ENCODE data around the gene MSRB1. TPM values are rescaled to one million over a fixed set of nuclear protein-coding genes. Genes with fewer than 3 reads are reported as not detected.

MSRB1 gene
- total and polyA plus RNA-seq, 9 of the 15 experiments (the other 6 are each of a cell fraction or from before 2014, with no cell fraction given), result 5.4 to 33.7 (median 25.7) TPM

DNA sequence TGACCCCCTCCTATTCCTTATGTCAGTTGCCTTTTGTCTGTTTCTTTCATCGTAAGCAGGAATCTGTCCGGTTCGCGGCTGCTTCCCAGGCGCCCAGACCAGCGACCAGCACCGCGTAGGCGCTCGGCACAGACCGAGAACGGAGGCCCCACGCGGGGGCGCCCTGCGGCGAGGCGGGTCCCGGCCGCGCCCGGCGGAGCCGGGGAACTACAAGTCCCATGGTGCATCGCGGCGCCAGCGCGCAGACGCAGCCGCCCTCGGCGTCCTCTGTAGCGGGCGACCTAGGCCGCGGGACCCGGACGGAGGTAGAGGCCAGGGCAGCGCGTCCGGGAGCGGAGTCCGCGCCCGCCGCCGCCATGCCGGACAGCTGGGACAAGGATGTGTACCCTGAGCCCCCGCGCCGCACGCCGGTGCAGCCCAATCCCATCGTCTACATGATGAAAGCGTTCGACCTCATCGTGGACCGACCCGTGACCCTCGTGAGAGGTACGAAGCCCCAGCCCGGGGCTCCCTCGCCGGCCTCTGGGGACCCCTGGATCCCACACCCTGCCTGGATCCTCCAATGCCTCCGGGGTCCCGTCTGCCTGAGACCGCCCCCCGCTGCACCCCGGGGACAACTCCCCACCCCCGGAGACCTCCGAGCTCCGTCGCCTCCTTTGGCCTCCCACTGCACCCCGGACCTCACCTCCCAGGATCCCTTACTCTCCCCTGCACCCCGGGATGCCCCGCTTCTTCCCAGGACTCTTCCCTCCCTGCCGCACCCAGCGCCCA is 16.5 kb upstream of the MSRB1 start, which contains the start of gene NDUFB10 (continued):
- TF ChIP-seq NR2C1 (IDR thresholded peaks at IDR 0.05) (no peak), NR2C1 (tag; IDR thresholded peaks at IDR 0.05) (0 out of 2 replicates have a peak, but pooled peaks have one; percentile 22), TEAD1 (CRISPR knock-in tag; IDR thresholded peaks at IDR 0.05) (peak in 1 of 2 experiments; percentile 63; a peak in 1 of 4 replicates), ATF1 (CRISPR knock-in tag; IDR thresholded peaks at IDR 0.05) (no peak), ATF1 (tag; IDR thresholded peaks at IDR 0.05) (peak; percentile 82), POU5F1 (IDR thresholded peaks at IDR 0.05; ENCODE audit: borderline replicate concordance, low read depth, low read length, partially characterized antibody) (peak; percentile 77), RAD21 (CRISPR knock-in tag; conservative IDR thresholded peaks at IDR 0.05 in 1 of 2, IDR thresholded peaks at IDR 0.05 in 1 of 2) (peak; percentile 26 to 51; a peak in 3 of 4 replicates), TFAM (CRISPR knock-in tag; conservative IDR thresholded peaks at IDR 0.05) (no peak), XRCC5 (IDR thresholded peaks at IDR 0.05; ENCODE audit: low read depth, low read length) (peak; percentile 86; the same call in 1 of the 2 replicates), JUND (IDR thresholded peaks at IDR 0.05; ENCODE audit: borderline replicate concordance, low read depth, low read length) (peak; percentile 66; the same call in 1 of the 2 replicates), JUND (tag; IDR thresholded peaks at IDR 0.05; ENCODE audit: borderline replicate concordance, low read depth, low read length) (no peak), ZKSCAN8 (CRISPR knock-in tag; IDR thresholded peaks at IDR 0.05) (no peak), FOXJ2 (tag; IDR thresholded peaks at IDR 0.05) (0 out of 2 replicates have a peak, but pooled peaks have one; percentile 18), L3MBTL2 (IDR thresholded peaks at IDR 0.05) (peak; percentile 81), CREB1 (IDR thresholded peaks at IDR 0.05) (peak; percentile 52), CREB1 (CRISPR knock-in tag; IDR thresholded peaks at IDR 0.05) (peak; percentile 86), SRF (CRISPR knock-in tag; IDR thresholded peaks at IDR 0.05) (0 out of 4 replicates have a peak, but pooled peaks of 1 of the 2 experiments have one; percentile 36), ZNF668 (CRISPR knock-in tag; IDR thresholded peaks at IDR 0.05) (no peak), BDP1 (IDR thresholded peaks at IDR 0.05; ENCODE audit: insufficient read depth, insufficient read length) (no peak)
- TF ChIP-seq, protein P1, sequence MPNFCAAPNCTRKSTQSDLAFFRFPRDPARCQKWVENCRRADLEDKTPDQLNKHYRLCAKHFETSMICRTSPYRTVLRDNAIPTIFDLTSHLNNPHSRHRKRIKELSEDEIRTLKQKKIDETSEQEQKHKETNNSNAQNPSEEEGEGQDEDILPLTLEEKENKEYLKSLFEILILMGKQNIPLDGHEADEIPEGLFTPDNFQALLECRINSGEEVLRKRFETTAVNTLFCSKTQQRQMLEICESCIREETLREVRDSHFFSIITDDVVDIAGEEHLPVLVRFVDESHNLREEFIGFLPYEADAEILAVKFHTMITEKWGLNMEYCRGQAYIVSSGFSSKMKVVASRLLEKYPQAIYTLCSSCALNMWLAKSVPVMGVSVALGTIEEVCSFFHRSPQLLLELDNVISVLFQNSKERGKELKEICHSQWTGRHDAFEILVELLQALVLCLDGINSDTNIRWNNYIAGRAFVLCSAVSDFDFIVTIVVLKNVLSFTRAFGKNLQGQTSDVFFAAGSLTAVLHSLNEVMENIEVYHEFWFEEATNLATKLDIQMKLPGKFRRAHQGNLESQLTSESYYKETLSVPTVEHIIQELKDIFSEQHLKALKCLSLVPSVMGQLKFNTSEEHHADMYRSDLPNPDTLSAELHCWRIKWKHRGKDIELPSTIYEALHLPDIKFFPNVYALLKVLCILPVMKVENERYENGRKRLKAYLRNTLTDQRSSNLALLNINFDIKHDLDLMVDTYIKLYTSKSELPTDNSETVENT (CRISPR knock-in tag; IDR thresholded peaks at IDR 0.05), result peak; percentile 78
- TF ChIP-seq, protein P2, sequence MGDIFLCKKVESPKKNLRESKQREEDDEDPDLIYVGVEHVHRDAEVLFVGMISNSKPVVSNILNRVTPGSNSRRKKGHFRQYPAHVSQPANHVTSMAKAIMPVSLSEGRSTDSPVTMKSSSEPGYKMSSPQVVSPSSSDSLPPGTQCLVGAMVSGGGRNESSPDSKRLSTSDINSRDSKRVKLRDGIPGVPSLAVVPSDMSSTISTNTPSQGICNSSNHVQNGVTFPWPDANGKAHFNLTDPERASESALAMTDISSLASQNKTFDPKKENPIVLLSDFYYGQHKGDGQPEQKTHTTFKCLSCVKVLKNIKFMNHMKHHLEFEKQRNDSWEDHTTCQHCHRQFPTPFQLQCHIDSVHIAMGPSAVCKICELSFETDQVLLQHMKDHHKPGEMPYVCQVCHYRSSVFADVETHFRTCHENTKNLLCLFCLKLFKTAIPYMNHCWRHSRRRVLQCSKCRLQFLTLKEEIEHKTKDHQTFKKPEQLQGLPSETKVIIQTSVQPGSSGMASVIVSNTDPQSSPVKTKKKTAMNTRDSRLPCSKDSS (IDR thresholded peaks at IDR 0.05; ENCODE audit: low read depth, partially characterized antibody), result no peak
- TF ChIP-seq, protein P3, sequence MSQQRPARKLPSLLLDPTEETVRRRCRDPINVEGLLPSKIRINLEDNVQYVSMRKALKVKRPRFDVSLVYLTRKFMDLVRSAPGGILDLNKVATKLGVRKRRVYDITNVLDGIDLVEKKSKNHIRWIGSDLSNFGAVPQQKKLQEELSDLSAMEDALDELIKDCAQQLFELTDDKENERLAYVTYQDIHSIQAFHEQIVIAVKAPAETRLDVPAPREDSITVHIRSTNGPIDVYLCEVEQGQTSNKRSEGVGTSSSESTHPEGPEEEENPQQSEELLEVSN (IDR thresholded peaks at IDR 0.05; ENCODE audit: borderline replicate concordance in 1 of 2, extremely low read depth in 1 of 2, insufficient read depth in 1 of 2, insufficient read length in 1 of 2, low read depth in 1 of 2, low read length in 1 of 2, poor library complexity in 1 of 2, severe bottlenecking in 1 of 2), result peak; percentile 37 to 45
